Hematopoietic multipotent progenitor cell (in vitro differentiated cells): ENCODE results near the gene MR1. TPM values are rescaled to one million over a fixed set of nuclear protein-coding genes. Genes with fewer than 3 reads are reported as not detected.

ENCODE experiments used
- DNase-seq, 3 donors: peaks; one replicate each; pipeline ENCODE4 v3.0.0-alpha.2; 2011 to 2015; ENCODE audit warnings: low read depth in 2 of 3, low spot score in 2 of 3
- total RNA-seq: library from RNA; depleted of rRNA; stranded (reverse); fragments of >200 nt; gene quantifications from one replicate; pipeline ENCODE4 v1.2.3, GENCODE V29; 2012

MR1 gene
- total RNA-seq, 1 donor = 15.1 TPM

- peak in 1 of 3 donors; percentile 21 for DNase-seq
Observed at GRCh38 chr1:181061891-181062835, 28.4 kb downstream of the MR1 start.

- peak in 1 of 3 donors; percentile 52 for DNase-seq
Observed at GRCh38 chr1:181062836-181063428, 29.1 kb downstream of the MR1 start.

- no peak for DNase-seq
Observed at GRCh38 chr1:181064011-181064623, 30.3 kb downstream of the MR1 start.

- DNase-seq = no peak
Observed at GRCh38 chr1:181064702-181065101, 30.9 kb downstream of the MR1 start.

GRCh38 chr1:181073638-181074037 lies 39.9 kb downstream of the MR1 start:
- no peak for DNase-seq

- no peak for DNase-seq
Observed at GRCh38 chr1:181075766-181076350, 42.1 kb downstream of the MR1 start.

GRCh38 chr1:181076852-181077251 lies 43.1 kb downstream of the MR1 start:
- DNase-seq = no peak

GRCh38 chr1:181077576-181078242 lies 43.9 kb downstream of the MR1 start:
- no peak for DNase-seq

- no peak for DNase-seq
Observed at GRCh38 chr1:181079382-181079781, 45.6 kb downstream of the MR1 start.

- DNase-seq = no peak
Observed at GRCh38 chr1:181079920-181080319, 46.1 kb downstream of the MR1 start.

GRCh38 chr1:181080556-181080955 lies 46.8 kb downstream of the MR1 start:
- DNase-seq = peak in 1 of 3 donors; percentile 38

- no peak for DNase-seq
Observed at GRCh38 chr1:181081395-181081794, 47.6 kb downstream of the MR1 start.

GRCh38 chr1:181083842-181084605 lies 50.2 kb downstream of the MR1 start:
- DNase-seq = peak in 2 of 3 donors; percentile 72 to 85

- no peak for DNase-seq
Observed at GRCh38 chr1:181084606-181084969, 50.8 kb downstream of the MR1 start.

GRCh38 chr1:181086091-181086490 lies 52.3 kb downstream of the MR1 start:
- DNase-seq = no peak

- DNase-seq = no peak
Observed at GRCh38 chr1:181086926-181087325, 53.1 kb downstream of the MR1 start.

- DNase-seq = peak in 2 of 3 donors; percentile 70 to 87
Observed at GRCh38 chr1:181087400-181087901, 53.7 kb downstream of the MR1 start.

GRCh38 chr1:181088079-181089016 lies 54.6 kb downstream of the MR1 start, which contains the start of gene IER5:
Gene IER5, plus strand, starts transcription at chr1:181088700. Its CDS starts 203 bp downstream, at chr1:181088903.
- DNase-seq = peak; percentile 93 to 99 (median 97)
